HG02588 (cell line): ENCODE data around the gene VAT1.
"Not testable (repeated sequence)": the region's sequence is repeated elsewhere in the genome, so short reads cannot be mapped to it uniquely, and the experiment has no call there.

ENCODE experiments used
- ATAC-seq: cut with Tn5 transposase; IDR thresholded peaks from one replicate; pipeline ENCODE4 v1.9.1; 2021; ENCODE audit warnings: mild to moderate bottlenecking, moderate library complexity; ENCODE audit not compliant: unreplicated experiment

Gene VAT1

GRCh38 chr17:43021741-43022512, at the start of gene VAT1:
Gene VAT1 (minus strand): TSS chr17:43022385. CDS start chr17:43022322, 63 bp downstream.
- no peak for ATAC-seq

- no peak for ATAC-seq
These were observed 48.7 kb upstream of the VAT1 start for GRCh38 chr17:43070872-43071271.

GRCh38 chr17:43070257-43070656, 48.1 kb upstream of the VAT1 start:
- ATAC-seq: no peak

- no peak for ATAC-seq
These were observed 47.2 kb upstream of the VAT1 start for GRCh38 chr17:43069368-43069898.

GRCh38 chr17:43068570-43069367, 46.6 kb upstream of the VAT1 start:
- ATAC-seq: no peak

GRCh38 chr17:43062984-43063638, 40.9 kb upstream of the VAT1 start:
- no peak for ATAC-seq

GRCh38 chr17:43056051-43056450, 33.9 kb upstream of the VAT1 start:
- no peak for ATAC-seq

- ATAC-seq: not testable (repeated sequence)
These were observed 30.8 kb upstream of the VAT1 start for GRCh38 chr17:43053008-43053407.

- ATAC-seq: no peak
These were observed 29.8 kb upstream of the VAT1 start for GRCh38 chr17:43051969-43052368.

GRCh38 chr17:43044024-43044423, 21.8 kb upstream of the VAT1 start:
- no peak for ATAC-seq

GRCh38 chr17:43043307-43043706, 21.1 kb upstream of the VAT1 start:
- no peak for ATAC-seq

- no peak for ATAC-seq
These were observed 19.9 kb upstream of the VAT1 start for GRCh38 chr17:43042025-43042628.

- no peak for ATAC-seq
These were observed 18.5 kb upstream of the VAT1 start for GRCh38 chr17:43040655-43041054.

- no peak for ATAC-seq
These were observed 17.5 kb upstream of the VAT1 start for GRCh38 chr17:43039646-43040045.

- no peak for ATAC-seq
These were observed 12.7 kb upstream of the VAT1 start for GRCh38 chr17:43034894-43035293.

GRCh38 chr17:43033948-43034881, 12.0 kb upstream of the VAT1 start:
- no peak for ATAC-seq

GRCh38 chr17:43031666-43032065, 9.5 kb upstream of the VAT1 start:
- ATAC-seq: no peak

GRCh38 chr17:43030137-43030767, 8.1 kb upstream of the VAT1 start:
- ATAC-seq: no peak

- ATAC-seq: no peak
These were observed 6.2 kb upstream of the VAT1 start for GRCh38 chr17:43028221-43028861.
